HG03135 (cell line): Measurements from ENCODE around the gene MASTL.

Experiments
- ATAC-seq: cut with Tn5 transposase; IDR thresholded peaks from one replicate; pipeline ENCODE4 v1.9.1; 2021; ENCODE audit warnings: mild to moderate bottlenecking, moderate library complexity; ENCODE audit not compliant: unreplicated experiment

Gene MASTL

GRCh38 chr10:27225011-27225590 is 69.9 kb downstream of the MASTL start:
- ATAC-seq = no peak

DNA sequence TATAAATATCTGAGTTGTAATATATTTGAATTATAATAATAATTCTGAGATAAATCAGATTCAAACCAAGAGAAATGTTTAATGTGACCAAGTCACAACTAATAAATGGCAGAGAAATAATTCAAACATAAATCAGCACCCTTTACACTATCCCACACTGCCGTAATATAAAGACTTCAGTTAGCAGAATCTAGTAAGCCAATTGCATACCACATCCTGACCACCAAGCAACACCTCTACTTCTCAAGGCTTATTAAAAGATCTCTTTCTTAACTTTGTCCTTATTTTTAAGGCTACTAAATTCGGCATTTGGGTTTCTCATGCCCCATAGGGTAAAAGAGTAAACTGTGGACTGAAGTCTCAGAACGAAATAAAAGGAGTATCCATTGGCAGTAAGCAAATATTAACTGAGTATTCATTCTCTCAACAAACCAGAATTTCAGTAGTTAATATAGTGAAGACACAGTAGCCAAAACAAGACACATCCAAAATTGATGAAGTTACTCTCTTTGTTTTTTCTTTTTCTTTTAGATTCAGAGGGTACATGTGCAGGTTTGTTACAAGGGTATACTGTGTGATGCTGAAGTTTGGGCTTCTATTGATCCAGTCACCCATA is 70.6 kb downstream of the MASTL start:
- ATAC-seq = no peak

DNA sequence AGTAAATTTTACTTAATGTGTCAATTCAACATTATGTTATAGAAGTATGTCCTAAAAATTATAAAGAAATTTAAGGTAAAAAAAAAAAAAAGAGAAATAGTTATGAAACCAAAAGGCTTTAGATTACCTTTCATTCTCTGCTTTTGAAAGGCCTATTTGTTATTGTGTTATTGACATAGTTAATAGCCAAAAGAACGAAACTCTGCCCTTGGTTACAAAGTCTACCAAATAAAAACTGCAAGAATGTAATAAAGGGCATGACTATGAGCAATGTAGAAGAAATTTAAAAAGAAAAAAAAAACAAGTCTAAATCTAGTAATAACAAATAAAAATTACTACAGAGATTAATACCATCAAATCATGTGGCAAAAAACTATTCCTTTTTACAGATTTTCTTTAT is 74.9 kb downstream of the MASTL start:
- ATAC-seq = no peak

- no peak for ATAC-seq
Observed at GRCh38 chr10:27235706-27236105, 80.6 kb downstream of the MASTL start.
